ENCODE results near the gene CCDC85C. TPM values are rescaled to one million over a fixed set of nuclear protein-coding genes. Genes with fewer than 3 reads are reported as not detected.
A peak's percentile ranks its signal among the peaks of the same experiment; 100 is the strongest.

Gene CCDC85C
- total and polyA plus RNA-seq, 4 donors = 8.4 to 34.5 (median 25.0) TPM

GRCh38 chr14:99568567-99569560 lies 35.1 kb downstream of the CCDC85C start:
- H3K27ac ChIP-seq (ENCODE audit: low read depth, low read length) = no peak overlapping the region
- WGBS (ENCODE audit: insufficient coverage) = 60% methylated on average over 19 of the region's 22 CpGs
- no peaks in the 10 kb centered on the region for H3K9me3 ChIP-seq (ENCODE audit: control insufficient read depth, insufficient read depth, low read length)
- no peaks in the 10 kb centered on the region for H3K27me3 ChIP-seq (ENCODE audit: control insufficient read depth, insufficient read depth, low read length)
- DNase-seq (ENCODE audit: low read depth in 4 of 6, low spot score in 6 of 6) = peak in 2 of 6 donors; percentile 53 to 69
- no peaks in the 10 kb centered on the region for H3K36me3 ChIP-seq (ENCODE audit: control insufficient read depth, insufficient read depth, low read length)
- peaks cover 87% of the 10 kb centered on the region for H3K4me1 ChIP-seq (ENCODE audit: control insufficient read depth, insufficient read depth, low read length)
- H3K4me3 ChIP-seq (ENCODE audit: low read depth, low read length) = no peak overlapping the region

GRCh38 chr14:99566390-99567354 lies 37.3 kb downstream of the CCDC85C start:
- H3K4me1 ChIP-seq (ENCODE audit: control insufficient read depth, insufficient read depth, low read length) = peaks cover 87% of the 10 kb centered on the region

GRCh38 chr14:99566009-99566389 lies 38.0 kb downstream of the CCDC85C start:
- WGBS (ENCODE audit: insufficient coverage) = 62% methylated on average over 6 of the region's 7 CpGs
- Histone ChIP-seq H3K4me3 (ENCODE audit: low read depth, low read length) (no peak overlapping the region), H3K27me3 (ENCODE audit: control insufficient read depth, insufficient read depth, low read length) (no peaks in the 10 kb centered on the region), H3K27ac (ENCODE audit: low read depth, low read length) (no peak overlapping the region), H3K9me3 (ENCODE audit: control insufficient read depth, insufficient read depth, low read length) (no peaks in the 10 kb centered on the region), H3K4me1 (ENCODE audit: control insufficient read depth, insufficient read depth, low read length) (peaks cover 87% of the 10 kb centered on the region), H3K36me3 (ENCODE audit: control insufficient read depth, insufficient read depth, low read length) (peaks cover 3% of the 10 kb centered on the region)
- DNase-seq (ENCODE audit: low read depth in 4 of 6, low spot score in 6 of 6) = no peak

More at GRCh38 chr14:99566390-99567354, 37.3 kb downstream of the CCDC85C start:
- Histone ChIP-seq H3K27ac (ENCODE audit: low read depth, low read length) (no peak overlapping the region), H3K36me3 (ENCODE audit: control insufficient read depth, insufficient read depth, low read length) (no peaks in the 10 kb centered on the region), H3K9me3 (ENCODE audit: control insufficient read depth, insufficient read depth, low read length) (no peaks in the 10 kb centered on the region), H3K27me3 (ENCODE audit: control insufficient read depth, insufficient read depth, low read length) (no peaks in the 10 kb centered on the region), H3K4me3 (ENCODE audit: low read depth, low read length) (no peak overlapping the region)
- no peak for DNase-seq (ENCODE audit: low read depth in 4 of 6, low spot score in 6 of 6)
- WGBS (ENCODE audit: insufficient coverage) = 89% methylated on average over 15 of the region's 20 CpGs

- H3K4me3 ChIP-seq (ENCODE audit: low read depth, low read length) = no peak overlapping the region
- WGBS (ENCODE audit: insufficient coverage) = 100% methylated on average over 1 of the region's 4 CpGs
- H3K27me3 ChIP-seq (ENCODE audit: control insufficient read depth, insufficient read depth, low read length) = no peaks in the 10 kb centered on the region
- no peaks in the 10 kb centered on the region for H3K9me3 ChIP-seq (ENCODE audit: control insufficient read depth, insufficient read depth, low read length)
- no peak for DNase-seq (ENCODE audit: low read depth in 4 of 6, low spot score in 6 of 6)
- peak overlapping the region; percentile 67 for H3K27ac ChIP-seq (ENCODE audit: low read depth, low read length)
- H3K4me1 ChIP-seq (ENCODE audit: control insufficient read depth, insufficient read depth, low read length) = peaks cover 87% of the 10 kb centered on the region
- H3K36me3 ChIP-seq (ENCODE audit: control insufficient read depth, insufficient read depth, low read length) = peaks cover 4% of the 10 kb centered on the region
These were observed 38.6 kb downstream of the CCDC85C start for GRCh38 chr14:99565383-99565782.

- H3K9me3 ChIP-seq (ENCODE audit: control insufficient read depth, insufficient read depth, low read length) = no peaks in the 10 kb centered on the region
- no peaks in the 10 kb centered on the region for H3K27me3 ChIP-seq (ENCODE audit: control insufficient read depth, insufficient read depth, low read length)
- WGBS (ENCODE audit: insufficient coverage) = 9% methylated on average over 12 of the region's 14 CpGs
- DNase-seq (ENCODE audit: low read depth in 4 of 6, low spot score in 6 of 6) = no peak
- H3K36me3 ChIP-seq (ENCODE audit: control insufficient read depth, insufficient read depth, low read length) = peaks cover 4% of the 10 kb centered on the region
- peaks cover 87% of the 10 kb centered on the region for H3K4me1 ChIP-seq (ENCODE audit: control insufficient read depth, insufficient read depth, low read length)
- H3K27ac ChIP-seq (ENCODE audit: low read depth, low read length) = peak overlapping the region; percentile 67
- no peak overlapping the region for H3K4me3 ChIP-seq (ENCODE audit: low read depth, low read length)
These were observed 39.1 kb downstream of the CCDC85C start for GRCh38 chr14:99564926-99565259.

- Histone ChIP-seq H3K9me3 (ENCODE audit: control insufficient read depth, insufficient read depth, low read length) (no peaks in the 10 kb centered on the region), H3K36me3 (ENCODE audit: control insufficient read depth, insufficient read depth, low read length) (peaks cover 4% of the 10 kb centered on the region), H3K4me3 (ENCODE audit: low read depth, low read length) (no peak overlapping the region), H3K27me3 (ENCODE audit: control insufficient read depth, insufficient read depth, low read length) (no peaks in the 10 kb centered on the region), H3K4me1 (ENCODE audit: control insufficient read depth, insufficient read depth, low read length) (peaks cover 89% of the 10 kb centered on the region), H3K27ac (ENCODE audit: low read depth, low read length) (peak overlapping the region; percentile 67)
- peak in 5 of 6 donors; percentile 67 to 94 (median 83) for DNase-seq (ENCODE audit: low read depth in 4 of 6, low spot score in 6 of 6)
- 34% methylated on average over 7 of the region's 11 CpGs for WGBS (ENCODE audit: insufficient coverage)
These were observed 39.6 kb downstream of the CCDC85C start for GRCh38 chr14:99564256-99564925.

- WGBS (ENCODE audit: insufficient coverage) = 42% methylated on average over 6 of the region's 6 CpGs
- no peak overlapping the region for H3K27ac ChIP-seq (ENCODE audit: low read depth, low read length)
These were observed 40.3 kb downstream of the CCDC85C start for GRCh38 chr14:99563749-99564129.

GRCh38 chr14:99562856-99563748 lies 40.9 kb downstream of the CCDC85C start:
- Histone ChIP-seq H3K4me3 (ENCODE audit: low read depth, low read length) (no peak overlapping the region), H3K9me3 (ENCODE audit: control insufficient read depth, insufficient read depth, low read length) (no peaks in the 10 kb centered on the region), H3K27ac (ENCODE audit: low read depth, low read length) (no peak overlapping the region), H3K36me3 (ENCODE audit: control insufficient read depth, insufficient read depth, low read length) (peaks cover 4% of the 10 kb centered on the region), H3K27me3 (ENCODE audit: control insufficient read depth, insufficient read depth, low read length) (no peaks in the 10 kb centered on the region), H3K4me1 (ENCODE audit: control insufficient read depth, insufficient read depth, low read length) (peaks cover 77% of the 10 kb centered on the region)
- 9% methylated on average over 19 of the region's 23 CpGs for WGBS (ENCODE audit: insufficient coverage)
- peak in 3 of 6 donors; percentile 57 to 89 (median 86) for DNase-seq (ENCODE audit: low read depth in 4 of 6, low spot score in 6 of 6)

More at GRCh38 chr14:99563749-99564129, 40.3 kb downstream of the CCDC85C start:
- Histone ChIP-seq H3K4me3 (ENCODE audit: low read depth, low read length) (no peak overlapping the region), H3K27me3 (ENCODE audit: control insufficient read depth, insufficient read depth, low read length) (no peaks in the 10 kb centered on the region), H3K36me3 (ENCODE audit: control insufficient read depth, insufficient read depth, low read length) (peaks cover 4% of the 10 kb centered on the region), H3K9me3 (ENCODE audit: control insufficient read depth, insufficient read depth, low read length) (no peaks in the 10 kb centered on the region), H3K4me1 (ENCODE audit: control insufficient read depth, insufficient read depth, low read length) (peaks cover 84% of the 10 kb centered on the region)
- peak in 1 of 6 donors; percentile 48 for DNase-seq (ENCODE audit: low read depth in 4 of 6, low spot score in 6 of 6)
